Posterior vena cava (tissue), 2 donors: ENCODE measurements around the gene TCAIM. TPM values are rescaled to one million over a fixed set of nuclear protein-coding genes. Genes with fewer than 3 reads are reported as not detected.
"Not testable (repeated sequence)": the region's sequence is repeated elsewhere in the genome, so short reads cannot be mapped to it uniquely, and the experiment has no call there.

Experiments used
- DNase-seq: peaks from one replicate; pipeline ENCODE4 v3.0.0-alpha.2; 2020; ENCODE audit warnings: low spot score
- intact Hi-C, 2 donors: fragments of 100-400 bp; cut with DNase I; formaldehyde crosslinking; loops; one replicate each; pipeline versions ENCODE4 v1.14.1 to v1.14.2; 2022 to 2023
- total RNA-seq, 2 donors: library from RNA; stranded (reverse); fragmentation: NEBNext Ultra II Directional; extraction: Animal tissue kit (Norgen Biotek cat#: 25700); gene quantifications; one replicate each; pipeline ENCODE4 v1.2.1, GENCODE V29; 2021
- donor health status: DM: yes; HTN: yes; CAD: no.
- donor health status: DM: yes; HTN: yes; CAD: no.

Gene TCAIM
- total RNA-seq, 2 donors from 2014 or later: 21.0 to 22.7 TPM

GRCh38 chr3:44409640-44410410, 71.3 kb downstream of the TCAIM start:
- DNase-seq: no peak
- intact Hi-C loops: no loop called here

GRCh38 chr3:44411031-44411645, 72.6 kb downstream of the TCAIM start:
- intact Hi-C loops: no loop called here

GRCh38 chr3:44412365-44412764, 73.8 kb downstream of the TCAIM start:
- DNase-seq: no peak
- intact Hi-C loops: no loop called here

More at GRCh38 chr3:44411031-44411645, 72.6 kb downstream of the TCAIM start:
- no peak for DNase-seq

DNA sequence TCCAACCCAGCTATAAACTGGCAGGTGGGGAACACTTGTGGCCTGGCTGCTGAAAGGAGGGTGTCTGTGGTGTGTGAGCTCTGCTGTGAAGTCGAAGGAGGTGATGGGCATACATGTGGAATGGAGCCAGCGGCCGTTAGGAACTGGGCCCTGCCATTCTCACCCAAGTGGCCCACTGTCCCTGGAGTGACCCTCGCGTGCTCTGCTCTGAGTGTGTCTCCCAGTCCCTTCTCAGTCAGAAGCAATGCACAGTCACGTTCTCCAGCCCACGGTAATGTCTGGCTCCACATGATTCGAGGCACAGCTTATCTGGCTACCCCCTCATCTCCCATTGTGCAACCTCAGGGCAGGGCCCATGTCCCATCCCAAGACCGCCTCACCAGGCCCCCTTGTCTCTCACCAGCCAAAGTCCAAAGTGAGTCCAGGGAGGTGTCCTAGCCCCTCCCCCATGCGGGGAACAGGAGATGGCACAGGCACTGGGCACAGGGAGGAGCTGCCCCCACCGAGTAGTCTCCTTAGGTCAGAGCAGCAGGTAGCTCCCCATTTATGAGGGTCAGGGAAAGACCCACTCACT, 76.0 kb downstream of the TCAIM start:
- DNase-seq: no peak
- intact Hi-C loops: no loop called here

DNA sequence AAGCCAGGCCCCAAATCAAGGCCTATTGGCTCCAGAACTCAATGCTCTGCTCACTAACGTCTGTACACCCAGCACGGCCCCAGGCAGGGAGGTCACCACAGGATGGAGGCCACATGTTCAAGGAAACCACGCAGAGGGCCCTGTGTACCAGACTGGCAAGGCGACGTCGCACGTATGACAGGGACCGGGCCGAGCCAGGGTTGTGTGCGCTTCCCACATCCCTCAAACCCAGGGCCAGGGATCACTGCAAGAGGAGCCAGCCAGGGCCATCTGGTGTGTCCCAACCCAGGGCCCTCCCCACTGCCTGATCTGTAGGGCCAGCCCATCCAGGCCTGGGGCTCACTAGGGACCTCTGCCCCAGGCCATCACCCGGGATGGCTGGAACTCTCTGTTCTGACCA, 76.9 kb downstream of the TCAIM start:
- no peak for DNase-seq
- intact Hi-C loops: no loop called here

DNA sequence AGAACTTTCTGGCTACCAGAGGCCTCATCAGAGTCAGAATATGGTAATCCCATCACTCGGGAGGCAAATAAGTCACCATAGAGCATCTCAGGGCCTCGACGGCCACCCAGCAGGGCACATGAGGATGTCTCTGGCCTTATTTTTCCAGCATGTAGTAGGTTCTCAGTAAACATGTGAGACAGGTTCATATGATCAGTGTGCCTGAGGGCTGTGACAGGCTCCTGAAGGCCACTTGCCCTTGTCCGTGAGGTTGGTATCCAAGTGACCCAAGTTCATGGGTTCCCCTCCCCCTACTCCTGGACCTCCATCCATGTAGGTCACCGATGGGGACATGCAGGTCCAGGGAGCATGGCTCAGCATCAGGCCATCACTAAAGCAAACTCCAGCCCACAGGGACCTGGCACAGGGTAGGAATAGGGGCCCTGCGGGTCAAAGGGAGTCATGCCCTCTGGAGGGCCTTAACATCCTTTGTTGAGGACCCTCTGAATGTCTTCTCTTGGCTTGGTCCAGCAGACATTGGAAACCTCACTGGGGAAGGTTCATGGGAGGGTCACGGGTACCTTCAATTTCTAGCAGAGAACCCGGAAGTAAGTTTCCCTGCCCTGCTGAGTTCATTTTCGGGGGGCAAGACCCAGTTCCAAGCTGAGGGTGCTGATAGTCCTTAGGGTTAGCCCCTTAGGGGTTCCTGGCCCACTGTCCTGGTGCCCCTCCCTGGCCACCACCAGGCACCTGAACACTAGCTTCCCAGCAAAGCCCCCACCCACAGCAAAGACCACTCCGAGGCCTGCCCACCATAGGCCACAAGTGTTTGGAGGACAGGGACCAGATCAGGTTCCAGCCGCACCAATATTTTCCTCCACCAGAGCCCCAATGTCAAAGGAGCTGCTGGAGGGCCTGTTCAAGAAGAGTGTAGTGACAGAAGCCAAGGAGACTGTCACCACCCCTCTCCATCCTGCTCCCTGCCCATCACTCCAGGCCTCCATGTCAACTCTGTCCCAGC, 77.8 kb downstream of the TCAIM start:
- no peak for DNase-seq
- intact Hi-C loops: no loop called here

GRCh38 chr3:44418118-44418517, 79.6 kb downstream of the TCAIM start:
- intact Hi-C loops, DNase-seq: not testable (repeated sequence)

DNA sequence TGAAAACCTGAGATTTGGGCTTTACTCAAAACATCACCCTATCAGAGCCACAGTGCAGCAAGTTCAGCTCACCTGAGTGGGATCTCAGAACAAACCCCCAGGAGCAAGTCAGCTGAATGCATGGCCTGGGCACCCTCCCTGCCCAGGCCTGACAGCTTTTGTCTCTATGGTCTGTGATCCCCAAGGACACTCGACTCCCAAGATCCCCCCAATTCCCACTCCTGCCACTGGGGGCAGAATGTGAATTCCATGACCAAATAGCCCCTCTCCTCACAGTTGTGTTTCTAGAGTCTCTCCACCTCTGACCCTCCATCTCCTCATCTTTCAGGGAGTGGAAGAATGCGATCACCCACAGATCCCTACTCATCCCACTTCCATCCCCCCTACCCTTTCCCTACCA, 80.0 kb downstream of the TCAIM start:
- intact Hi-C loops: no loop called here
- DNase-seq: no peak

DNA sequence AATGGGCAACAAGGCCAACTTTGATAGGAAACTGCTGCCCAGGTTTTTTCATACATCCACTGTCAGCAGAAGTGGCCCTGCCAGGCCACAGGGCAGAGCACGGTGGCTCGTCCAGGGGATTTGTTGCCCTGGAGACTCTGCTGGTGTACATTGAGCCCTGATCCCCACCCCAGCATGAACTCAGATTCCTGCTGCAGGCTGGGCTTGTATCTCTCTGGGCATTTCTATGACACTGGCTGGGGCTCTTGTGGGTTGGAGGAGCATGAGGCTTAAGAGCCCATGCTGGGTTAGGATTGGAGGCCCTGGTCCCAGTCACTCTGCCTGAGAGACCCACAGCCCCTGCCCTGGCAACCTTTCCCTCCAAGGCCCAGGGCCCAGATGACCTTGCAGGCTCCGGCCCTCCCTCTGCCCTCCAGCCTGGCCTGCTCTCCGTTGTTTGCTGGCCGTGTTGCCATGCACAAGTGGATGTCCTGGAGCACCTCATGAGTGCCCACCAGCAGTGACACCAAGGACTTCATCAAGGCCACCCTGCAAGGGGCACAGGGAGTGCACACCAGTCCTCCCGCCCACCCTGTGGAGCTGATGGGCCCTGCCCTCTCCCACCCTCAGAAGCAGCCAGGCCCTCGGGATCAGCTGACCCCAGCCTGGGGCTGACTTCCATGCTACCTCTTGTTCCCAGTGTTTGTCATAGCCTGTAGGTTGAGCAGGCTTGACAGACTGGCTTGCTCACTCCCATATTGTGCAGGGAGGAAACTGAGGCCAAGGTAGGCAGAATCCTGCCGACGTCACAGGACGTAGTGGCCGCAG, 80.8 kb downstream of the TCAIM start:
- DNase-seq: no peak
- intact Hi-C loops: no loop called here

DNA sequence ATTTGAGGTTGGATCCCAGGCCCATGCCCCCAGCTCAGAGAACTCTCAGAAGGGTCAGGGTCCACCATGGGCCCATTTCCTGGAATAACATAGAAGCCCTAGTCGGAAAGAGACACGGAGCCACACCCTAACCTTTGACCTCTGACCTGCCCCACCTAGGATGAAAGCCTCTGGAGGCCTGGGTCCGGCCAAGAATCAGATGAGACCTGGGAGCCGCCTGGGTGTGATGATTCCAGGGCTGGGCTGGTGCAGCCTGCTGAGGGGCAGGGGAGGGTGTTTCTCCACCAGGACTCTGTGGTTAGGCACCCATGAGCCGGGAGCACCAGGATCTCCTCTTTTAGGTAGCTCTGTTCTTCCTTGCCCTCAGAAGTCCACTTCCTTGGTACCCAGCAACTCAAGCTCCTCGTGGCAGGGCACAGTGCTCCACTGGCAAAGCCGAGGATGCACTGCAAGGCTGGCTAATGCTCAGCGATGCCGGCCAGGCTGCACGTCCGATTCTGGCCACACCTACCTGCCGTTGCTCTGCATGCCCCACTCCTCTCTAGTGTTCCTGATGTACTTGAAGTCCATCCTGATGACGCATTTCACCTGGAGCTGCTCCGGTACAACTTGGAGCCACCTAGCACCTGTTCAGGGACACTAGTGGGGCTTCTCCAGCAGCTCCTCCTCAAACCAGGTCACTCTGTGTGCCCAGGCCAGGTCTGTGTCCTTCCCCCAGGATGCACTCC, 81.5 kb downstream of the TCAIM start:
- no peak for DNase-seq
- intact Hi-C loops: no loop called here

- intact Hi-C loops: no loop called here
Observed at GRCh38 chr3:44420676-44421075, 82.1 kb downstream of the TCAIM start.

GRCh38 chr3:44421280-44421679, 82.7 kb downstream of the TCAIM start:
- no peak for DNase-seq
- intact Hi-C loops: no loop called here

More at GRCh38 chr3:44420676-44421075, 82.1 kb downstream of the TCAIM start:
- DNase-seq: no peak

GRCh38 chr3:44424758-44425157, 86.2 kb downstream of the TCAIM start:
- intact Hi-C loops: no loop called here
- DNase-seq: no peak

- no peak for DNase-seq
Observed at GRCh38 chr3:44427683-44428082, 89.1 kb downstream of the TCAIM start.

DNA sequence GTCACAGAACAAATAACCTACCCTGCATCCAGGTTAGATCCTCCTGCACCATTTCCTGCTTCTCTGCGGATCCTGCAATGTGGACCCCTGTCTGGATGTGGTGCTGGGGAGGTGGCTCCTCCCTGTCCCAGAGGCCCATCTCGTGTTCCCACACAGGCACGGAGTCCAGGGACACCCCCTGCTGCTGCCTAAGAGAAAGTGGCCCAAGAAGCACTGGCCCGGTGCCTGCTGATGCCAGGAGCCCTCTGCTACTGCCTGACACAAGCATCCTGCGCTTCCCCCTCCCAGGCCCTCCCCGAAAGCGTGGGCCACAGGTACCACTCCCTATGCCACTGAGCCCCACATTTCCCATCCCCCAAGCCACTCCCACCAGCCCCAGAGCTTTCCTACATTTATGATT, 90.3 kb downstream of the TCAIM start:
- no peak for DNase-seq
- intact Hi-C loops: no loop called here

More at GRCh38 chr3:44427683-44428082, 89.1 kb downstream of the TCAIM start:
- intact Hi-C loops: no loop called here

GRCh38 chr3:44429459-44429858, 90.9 kb downstream of the TCAIM start:
- intact Hi-C loops: no loop called here
- no peak for DNase-seq

DNA sequence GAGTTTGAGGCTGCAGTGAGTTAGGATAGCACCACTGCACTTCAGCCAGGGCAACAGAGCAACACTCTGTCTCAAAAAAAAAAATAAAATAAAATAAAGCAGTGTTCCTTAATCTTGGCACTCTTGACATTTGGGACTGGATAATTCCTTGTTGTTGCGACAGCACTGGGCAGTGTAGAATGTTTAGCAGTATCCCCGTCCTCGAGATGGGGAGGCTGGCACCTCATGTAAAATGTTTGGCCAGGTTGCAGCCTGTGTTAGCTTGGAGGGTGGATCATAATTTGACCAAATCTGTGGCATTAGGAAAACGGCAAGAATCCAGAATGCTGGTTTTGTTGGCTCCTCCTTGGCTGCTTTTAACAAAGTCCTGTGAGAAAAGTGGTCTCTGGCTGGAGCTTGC, 91.9 kb downstream of the TCAIM start:
- intact Hi-C loops: no loop called here
- no peak for DNase-seq
